Activated naive CD4-positive, alpha-beta T cell treated with anti-CD3 and anti-CD28 coated beads, Interleukin-2, amount 10 ng/mL, durations not matched to agents 7 days and 5 days (primary cell): ENCODE data around the gene UGGT2.
A peak's percentile ranks its signal among the peaks of the same experiment; 100 is the strongest.

Source experiments
- CTCF ChIA-PET: fragments of 350-600 bp; sonication (Branson Sonifier 250); formaldehyde crosslinking; loops from one replicate; lab custom pipeline; 2021; ENCODE audit warnings: antibody characterized with exemption; lab: Charles Lee
- DNase-seq: peaks from one replicate; pipeline ENCODE4 v3.0.0-alpha.2; 2020
- H3K27ac Mint-ChIP-seq: one replicate; pipeline ENCODE4 v1.8.0; 2021; ENCODE audit warnings: mild to moderate bottlenecking, moderate library complexity, mixed read lengths
- H3K27me3 Mint-ChIP-seq: one replicate; pipeline ENCODE4 v1.8.0; 2021; ENCODE audit warnings: mild to moderate bottlenecking, mixed read lengths
- H3K36me3 Mint-ChIP-seq: one replicate; pipeline ENCODE4 v1.8.0; 2021; ENCODE audit warnings: mixed read lengths
- H3K4me1 Mint-ChIP-seq: one replicate; pipeline ENCODE4 v1.8.0; 2021; ENCODE audit warnings: mixed read lengths
- H3K4me3 Mint-ChIP-seq: one replicate; pipeline ENCODE4 v1.8.0; 2021; ENCODE audit warnings: mild to moderate bottlenecking, moderate library complexity, mixed read lengths
- H3K9me3 Mint-ChIP-seq: one replicate; pipeline ENCODE4 v1.8.0; 2021; ENCODE audit warnings: mixed read lengths

UGGT2 gene

GRCh38 chr13:96053003-96053703 lies at the start of gene UGGT2:
TSS of gene UGGT2 (minus strand) at chr13:96053401. CDS start at chr13:96053312, 89 bp downstream.
- Mint-ChIP-seq H3K27ac (no peak within 1 kb of the TSS), H3K36me3 (peaks cover 2% of the 10 kb centered on the region), H3K9me3 (peaks cover 2% of the 10 kb centered on the region), H3K27me3 (peaks cover 20% of the 10 kb centered on the region), H3K4me1 (peaks cover 4% of the 10 kb centered on the region), H3K4me3 (peak within 1 kb of the TSS; percentile 18)
- CTCF ChIA-PET: no interaction called here
- DNase-seq: peak; percentile 23

GRCh38 chr13:96100457-96101220 lies 47.4 kb upstream of the UGGT2 start:
- no peak for DNase-seq
- no peak overlapping the region for H3K4me3 Mint-ChIP-seq
- H3K36me3 Mint-ChIP-seq: no peaks in the 10 kb centered on the region
- H3K27me3 Mint-ChIP-seq: no peaks in the 10 kb centered on the region
- H3K9me3 Mint-ChIP-seq: no peaks in the 10 kb centered on the region
- CTCF ChIA-PET: no interaction called here
- H3K27ac Mint-ChIP-seq: no peak overlapping the region
- H3K4me1 Mint-ChIP-seq: no peaks in the 10 kb centered on the region

GRCh38 chr13:96093296-96094006 lies 40.2 kb upstream of the UGGT2 start:
- H3K4me3 Mint-ChIP-seq: no peak overlapping the region
- peaks cover 4% of the 10 kb centered on the region for H3K4me1 Mint-ChIP-seq
- H3K27me3 Mint-ChIP-seq: peaks cover 38% of the 10 kb centered on the region
- H3K36me3 Mint-ChIP-seq: peaks cover 2% of the 10 kb centered on the region
- no peak overlapping the region for H3K27ac Mint-ChIP-seq
- CTCF ChIA-PET: no interaction called here
- DNase-seq: no peak
- H3K9me3 Mint-ChIP-seq: no peaks in the 10 kb centered on the region

DNA sequence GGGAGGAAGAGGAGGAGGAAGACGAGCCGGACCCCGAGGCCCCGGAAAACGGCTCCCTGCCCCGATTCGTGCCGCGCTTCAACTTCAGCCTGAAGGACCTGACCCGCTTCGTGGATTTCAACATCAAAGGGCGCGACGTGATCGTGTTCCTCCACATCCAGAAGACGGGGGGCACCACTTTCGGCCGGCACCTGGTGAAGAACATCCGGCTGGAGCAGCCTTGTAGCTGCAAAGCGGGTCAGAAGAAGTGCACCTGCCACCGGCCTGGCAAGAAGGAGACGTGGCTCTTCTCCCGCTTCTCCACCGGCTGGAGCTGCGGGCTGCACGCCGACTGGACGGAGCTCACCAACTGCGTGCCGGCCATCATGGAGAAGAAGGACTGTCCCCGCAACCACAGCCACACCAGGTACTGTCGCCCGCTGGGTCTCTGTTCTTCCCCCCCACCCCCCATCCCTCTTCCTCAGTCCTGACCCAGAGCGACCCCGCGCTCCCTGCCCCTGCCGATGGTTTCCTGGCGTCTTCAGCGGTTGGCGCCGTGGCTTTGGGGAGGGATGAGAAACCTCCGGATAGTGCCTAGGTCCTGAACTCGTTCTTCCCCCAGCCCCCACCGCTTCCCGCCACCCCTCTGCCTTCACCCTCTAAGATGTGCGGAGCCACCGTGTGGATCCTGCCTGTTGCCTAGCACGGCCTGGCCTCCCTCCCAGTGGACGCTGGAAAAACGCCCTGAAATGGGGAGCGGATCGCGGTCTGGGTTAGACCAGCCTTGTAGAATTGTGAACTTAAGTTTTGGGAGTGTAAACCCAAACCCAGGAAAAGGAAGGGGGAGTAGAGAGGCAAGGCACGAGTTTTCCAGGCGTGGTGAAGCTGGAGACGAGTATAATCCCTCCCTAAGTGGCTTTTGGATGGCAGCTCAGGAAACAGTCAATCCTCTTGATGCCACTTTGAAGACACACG lies 38.2 kb upstream of the UGGT2 start:
- H3K4me3 Mint-ChIP-seq: no peak overlapping the region
- H3K36me3 Mint-ChIP-seq: peaks cover 2% of the 10 kb centered on the region
- H3K4me1 Mint-ChIP-seq: peaks cover 4% of the 10 kb centered on the region
- no peaks in the 10 kb centered on the region for H3K9me3 Mint-ChIP-seq
- no peak overlapping the region for H3K27ac Mint-ChIP-seq
- CTCF ChIA-PET: no interaction called here
- no peak for DNase-seq
- H3K27me3 Mint-ChIP-seq: peaks cover 39% of the 10 kb centered on the region

GRCh38 chr13:96090240-96091101 lies 37.3 kb upstream of the UGGT2 start:
- Mint-ChIP-seq H3K4me1 (peaks cover 4% of the 10 kb centered on the region), H3K27me3 (peaks cover 39% of the 10 kb centered on the region), H3K9me3 (no peaks in the 10 kb centered on the region), H3K36me3 (peaks cover 2% of the 10 kb centered on the region), H3K4me3 (no peak overlapping the region), H3K27ac (no peak overlapping the region)
- CTCF ChIA-PET: no interaction called here
- DNase-seq: peak; percentile 22

- peaks cover 4% of the 10 kb centered on the region for H3K4me1 Mint-ChIP-seq
- no peaks in the 10 kb centered on the region for H3K9me3 Mint-ChIP-seq
- H3K4me3 Mint-ChIP-seq: no peak within 1 kb of the TSS
- H3K27me3 Mint-ChIP-seq: peaks cover 39% of the 10 kb centered on the region
- CTCF ChIA-PET: no interaction called here
- H3K27ac Mint-ChIP-seq: peak within 1 kb of the TSS; percentile 52
- DNase-seq: no peak
- H3K36me3 Mint-ChIP-seq: peaks cover 2% of the 10 kb centered on the region
These were observed 36.6 kb upstream of the UGGT2 start, which contains the start of gene HS6ST3 for GRCh38 chr13:96089749-96090239. TSS of gene HS6ST3 (plus strand) at chr13:96090107.

DNA sequence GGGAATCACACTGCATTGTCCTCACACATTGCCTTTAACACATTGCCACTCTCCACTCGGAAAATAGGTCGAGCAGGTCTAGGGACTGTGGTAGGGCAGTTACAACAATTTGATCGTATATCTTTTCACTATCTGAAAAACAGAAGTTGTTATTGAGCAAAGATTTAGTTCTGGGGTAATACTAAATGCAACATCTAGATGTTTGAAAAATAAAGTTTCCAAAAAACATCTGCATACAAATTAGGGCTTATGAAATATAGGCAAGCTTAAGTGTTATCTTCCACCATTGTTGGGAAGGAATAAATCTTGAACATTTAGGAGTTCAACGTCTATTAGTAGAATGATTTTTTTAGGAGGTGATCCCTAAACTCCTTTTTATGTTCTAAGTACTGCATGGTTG lies 35.9 kb upstream of the UGGT2 start:
- peaks cover 4% of the 10 kb centered on the region for H3K4me1 Mint-ChIP-seq
- H3K9me3 Mint-ChIP-seq: no peaks in the 10 kb centered on the region
- CTCF ChIA-PET: no interaction called here
- DNase-seq: no peak
- peaks cover 2% of the 10 kb centered on the region for H3K36me3 Mint-ChIP-seq
- peak overlapping the region; percentile 52 for H3K27ac Mint-ChIP-seq
- H3K4me3 Mint-ChIP-seq: no peak overlapping the region
- peaks cover 39% of the 10 kb centered on the region for H3K27me3 Mint-ChIP-seq

- Mint-ChIP-seq H3K27ac (no peak overlapping the region), H3K9me3 (no peaks in the 10 kb centered on the region), H3K27me3 (peaks cover 25% of the 10 kb centered on the region), H3K4me3 (no peak overlapping the region), H3K4me1 (peaks cover 4% of the 10 kb centered on the region), H3K36me3 (peaks cover 1% of the 10 kb centered on the region)
- no peak for DNase-seq
- CTCF ChIA-PET: no interaction called here
These were observed 33.5 kb upstream of the UGGT2 start for GRCh38 chr13:96086736-96087135.

- CTCF ChIA-PET: no interaction called here
- no peak overlapping the region for H3K4me3 Mint-ChIP-seq
- H3K9me3 Mint-ChIP-seq: no peaks in the 10 kb centered on the region
- no peaks in the 10 kb centered on the region for H3K36me3 Mint-ChIP-seq
- DNase-seq: no peak
- no peaks in the 10 kb centered on the region for H3K4me1 Mint-ChIP-seq
- H3K27ac Mint-ChIP-seq: no peak overlapping the region
- H3K27me3 Mint-ChIP-seq: no peaks in the 10 kb centered on the region
These were observed 29.4 kb upstream of the UGGT2 start for GRCh38 chr13:96082640-96083039.

DNA sequence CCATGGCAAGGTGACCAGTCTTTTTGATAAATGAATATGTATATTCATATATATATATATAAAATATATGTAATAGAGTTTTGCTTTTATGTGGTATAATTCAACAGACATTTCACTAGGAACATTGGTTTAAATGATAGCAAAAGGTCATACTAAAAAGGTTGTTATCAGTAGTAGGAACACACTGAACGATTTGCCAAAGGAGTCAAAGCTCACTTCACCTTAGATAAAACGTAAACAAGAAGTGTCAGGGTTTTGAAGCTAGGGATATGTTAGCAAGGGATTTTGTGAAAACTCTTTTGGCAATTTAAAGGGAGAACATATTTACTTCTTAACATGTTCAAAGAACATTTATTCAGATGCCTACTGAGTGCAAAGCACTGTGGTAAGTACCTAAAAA lies 28.7 kb upstream of the UGGT2 start:
- Mint-ChIP-seq H3K27ac (no peak overlapping the region), H3K9me3 (no peaks in the 10 kb centered on the region), H3K4me3 (no peak overlapping the region), H3K27me3 (no peaks in the 10 kb centered on the region), H3K4me1 (no peaks in the 10 kb centered on the region), H3K36me3 (no peaks in the 10 kb centered on the region)
- no peak for DNase-seq
- CTCF ChIA-PET: no interaction called here

DNA sequence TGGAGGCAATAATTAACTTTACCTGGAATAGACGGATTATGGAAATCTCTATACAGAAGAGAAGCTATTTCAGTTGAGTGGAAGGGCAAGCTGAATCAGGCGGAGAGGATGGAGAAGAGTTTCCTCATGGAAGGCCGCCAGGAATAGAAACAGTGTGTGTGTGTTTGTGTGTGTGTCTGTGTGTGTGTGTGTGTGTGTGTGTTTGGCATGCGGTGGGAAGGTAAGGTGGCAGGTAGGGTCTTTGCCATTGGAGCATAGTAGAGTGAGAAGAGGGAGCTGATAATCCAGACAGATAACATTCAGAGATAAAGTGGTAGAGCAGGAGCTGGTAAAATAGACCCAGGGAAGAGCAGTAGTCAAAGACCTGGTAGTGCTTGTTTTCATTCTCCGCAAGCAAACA lies 27.5 kb upstream of the UGGT2 start:
- CTCF ChIA-PET: no interaction called here
- DNase-seq: no peak
- H3K9me3 Mint-ChIP-seq: no peaks in the 10 kb centered on the region
- H3K4me1 Mint-ChIP-seq: no peaks in the 10 kb centered on the region
- no peak overlapping the region for H3K4me3 Mint-ChIP-seq
- H3K36me3 Mint-ChIP-seq: no peaks in the 10 kb centered on the region
- no peak overlapping the region for H3K27ac Mint-ChIP-seq
- no peaks in the 10 kb centered on the region for H3K27me3 Mint-ChIP-seq

- Mint-ChIP-seq H3K4me1 (no peaks in the 10 kb centered on the region), H3K36me3 (no peaks in the 10 kb centered on the region), H3K9me3 (no peaks in the 10 kb centered on the region), H3K27ac (no peak overlapping the region), H3K4me3 (no peak overlapping the region), H3K27me3 (no peaks in the 10 kb centered on the region)
- no peak for DNase-seq
- CTCF ChIA-PET: no interaction called here
These were observed 22.8 kb upstream of the UGGT2 start for GRCh38 chr13:96075953-96076543.

DNA sequence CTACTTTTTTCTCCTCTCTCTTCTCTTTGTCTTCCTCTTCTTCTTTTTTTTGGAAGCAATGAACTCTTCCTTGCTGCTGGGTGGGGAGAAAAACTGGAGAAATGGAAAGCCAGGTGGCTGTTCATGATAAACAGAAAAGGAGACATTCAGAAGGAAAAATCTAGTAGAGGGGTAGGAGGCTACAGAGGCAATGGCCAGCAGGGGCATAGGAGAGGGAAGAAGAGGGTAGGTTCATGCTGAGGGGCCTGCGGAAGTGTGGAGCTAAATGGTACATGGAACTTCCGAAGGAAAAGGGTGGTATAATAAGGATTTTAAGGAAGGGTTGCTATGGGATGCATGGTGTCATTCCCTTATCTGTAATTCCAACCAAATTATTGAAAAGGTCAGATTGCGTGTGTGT lies 19.2 kb upstream of the UGGT2 start:
- CTCF ChIA-PET: no interaction called here
- H3K4me3 Mint-ChIP-seq: no peak overlapping the region
- DNase-seq: no peak
- H3K4me1 Mint-ChIP-seq: no peaks in the 10 kb centered on the region
- H3K36me3 Mint-ChIP-seq: no peaks in the 10 kb centered on the region
- peaks cover 1% of the 10 kb centered on the region for H3K9me3 Mint-ChIP-seq
- no peaks in the 10 kb centered on the region for H3K27me3 Mint-ChIP-seq
- no peak overlapping the region for H3K27ac Mint-ChIP-seq
